Measurements from ENCODE around the gene PRICKLE4. TPM values are rescaled to one million over a fixed set of nuclear protein-coding genes. Genes with fewer than 3 reads are reported as not detected.

PRICKLE4 gene
- total and polyA plus RNA-seq, 2 of the 13 experiments (the other 11 are each of a cell fraction or from before 2014, with no cell fraction given) = 0.92 to 1.2 TPM

- peak; percentile 68; the same call in 1 of the 2 replicates for TF ChIP-seq ZZZ3 (CRISPR knock-in tag; IDR thresholded peaks at IDR 0.05; ENCODE audit: borderline replicate concordance)
- TF ChIP-seq RFXAP (CRISPR knock-in tag; IDR thresholded peaks at IDR 0.05; ENCODE audit: borderline replicate concordance) = peak; percentile 83; the same call in 1 of the 2 replicates
- TF ChIP-seq THAP9 (CRISPR knock-in tag; IDR thresholded peaks at IDR 0.05; ENCODE audit: borderline replicate concordance) = peak; percentile 40; the same call in 1 of the 2 replicates
- TF ChIP-seq, protein P1, sequence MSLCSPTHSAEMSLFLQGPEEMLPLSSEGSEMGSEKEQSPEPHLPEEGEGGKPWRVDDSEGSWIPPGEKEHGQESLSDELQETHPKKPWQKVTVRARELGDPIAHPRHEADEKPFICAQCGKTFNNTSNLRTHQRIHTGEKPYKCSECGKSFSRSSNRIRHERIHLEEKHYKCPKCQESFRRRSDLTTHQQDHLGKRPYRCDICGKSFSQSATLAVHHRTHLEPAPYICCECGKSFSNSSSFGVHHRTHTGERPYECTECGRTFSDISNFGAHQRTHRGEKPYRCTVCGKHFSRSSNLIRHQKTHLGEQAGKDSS (CRISPR knock-in tag; IDR thresholded peaks at IDR 0.05; ENCODE audit: borderline replicate concordance, low read depth) = 0 out of 2 replicates have a peak, but pooled peaks have one; percentile 29
- no peak for TF ChIP-seq GLI4 (CRISPR knock-in tag; IDR thresholded peaks at IDR 0.05; ENCODE audit: borderline replicate concordance)
- TF ChIP-seq RNF2 (conservative IDR thresholded peaks at IDR 0.05; ENCODE audit: low read depth) = no peak
- peak; percentile 88; the same call in 1 of the 2 replicates for TF ChIP-seq ZNF572 (CRISPR knock-in tag; IDR thresholded peaks at IDR 0.05)
- TF ChIP-seq ZNF331 (CRISPR knock-in tag; IDR thresholded peaks at IDR 0.05) = peak; percentile 83; the same call in 1 of the 2 replicates
- TF ChIP-seq ZNF687 (CRISPR knock-in tag; IDR thresholded peaks at IDR 0.05) = peak; percentile 56
- TF ChIP-seq BCL6 (CRISPR knock-in tag; IDR thresholded peaks at IDR 0.05) = peak; percentile 67
- peak; percentile 75 for TF ChIP-seq SP4 (CRISPR knock-in tag; IDR thresholded peaks at IDR 0.05)
- peak; percentile 43; the same call in 1 of the 2 replicates for TF ChIP-seq NFYB (CRISPR knock-in tag; IDR thresholded peaks at IDR 0.05)
- no peak for TF ChIP-seq ZNF446 (CRISPR knock-in tag; IDR thresholded peaks at IDR 0.05)
- TF ChIP-seq SATB2 (CRISPR knock-in tag; IDR thresholded peaks at IDR 0.05) = 0 out of 2 replicates have a peak, but pooled peaks have one; percentile 3
- TF ChIP-seq ZNF468 (CRISPR knock-in tag; IDR thresholded peaks at IDR 0.05) = no peak
- TF ChIP-seq PITX1 (CRISPR knock-in tag; IDR thresholded peaks at IDR 0.05) = peak; percentile 30; the same call in 1 of the 2 replicates
- TF ChIP-seq ARID5B (CRISPR knock-in tag; IDR thresholded peaks at IDR 0.05) = peak; percentile 68
Observed at GRCh38 chr6:41735427-41736185, 45.0 kb upstream of the PRICKLE4 start, which contains the start of gene TFEB (continued).

Data from HepG2 (cell line).